ENCODE data around the gene DNAH5. TPM values are rescaled to one million over a fixed set of nuclear protein-coding genes. Genes with fewer than 3 reads are reported as not detected.

Gene DNAH5
- polyA plus RNA-seq, 1 donor (not counting 4 experiments of a cell fraction or from before 2014, with no cell fraction given), result 0.73 TPM

GRCh38 chr5:13939638-13940037 is 4.8 kb downstream of the DNAH5 start:
- Histone ChIP-seq H2AFZ (ENCODE audit: control insufficient read depth, low read length) (no peak overlapping the region), H3K9me1 (ENCODE audit: control insufficient read depth, extremely low read depth, insufficient read depth, low read length) (no peaks in the 10 kb centered on the region), H3K79me2 (ENCODE audit: control insufficient read depth, insufficient read depth, low read length) (no peaks in the 10 kb centered on the region), H3K4me2 (ENCODE audit: control insufficient read depth, extremely low read depth, insufficient read depth, low read depth, low read length) (no peak overlapping the region), H3K4me3 (ENCODE audit: control insufficient read depth in 2 of 3, extremely low read depth in 1 of 3, insufficient read depth in 2 of 3, low read depth in 1 of 3, low read length in 3 of 3) (no peak overlapping the region), H4K20me1 (ENCODE audit: control insufficient read depth, extremely low read depth, insufficient read depth, low read length) (no peaks in the 10 kb centered on the region), H3K36me3 (ENCODE audit: control insufficient read depth in 2 of 2, extremely low read depth in 1 of 2, insufficient read depth in 2 of 2, low read length in 2 of 2) (no peaks in the 10 kb centered on the region), H3K9me3 (ENCODE audit: control insufficient read depth, low read depth, low read length) (no peaks in the 10 kb centered on the region), H3K9ac (ENCODE audit: control insufficient read depth, extremely low read depth, insufficient read depth, low read length) (no peak overlapping the region), H3K27ac (ENCODE audit: control insufficient read depth, insufficient read depth, low read length) (no peak overlapping the region), H3K27me3 (ENCODE audit: control insufficient read depth, extremely low read depth, insufficient read depth, low read length) (no peaks in the 10 kb centered on the region), H3K4me1 (ENCODE audit: control insufficient read depth, extremely low read depth, insufficient read depth, low read length) (peaks cover 5% of the 10 kb centered on the region)
- dilution Hi-C loops (cut with MboI; ENCODE audit: extremely low pct_ligation_motif_present, low sequenced_read_pairs), result no loop called here
- DNase-seq (ENCODE audit: low read depth, low spot score) (no peak), FAIRE-seq (no peak)
- TF ChIP-seq EZH2 (IDR thresholded peaks at IDR 0.05; ENCODE audit: low read length) (no peak), CTCF (optimal IDR thresholded peaks at IDR 0.05 in 1 of 3, IDR thresholded peaks at IDR 0.05 in 1 of 3, conservative IDR thresholded peaks at IDR 0.05 in 1 of 3; ENCODE audit: extremely low read depth in 1 of 3, insufficient read depth in 2 of 3, low read length in 3 of 3) (no peak)

- no peaks in the 10 kb centered on the region for H3K36me3 ChIP-seq (ENCODE audit: control insufficient read depth in 2 of 2, extremely low read depth in 1 of 2, insufficient read depth in 2 of 2, low read length in 2 of 2)
- H3K4me1 ChIP-seq (ENCODE audit: control insufficient read depth, extremely low read depth, insufficient read depth, low read length), result peaks cover 29% of the 10 kb centered on the region
- no peaks in the 10 kb centered on the region for H3K9me3 ChIP-seq (ENCODE audit: control insufficient read depth, low read depth, low read length)
- no peaks in the 10 kb centered on the region for H3K27me3 ChIP-seq (ENCODE audit: control insufficient read depth, extremely low read depth, insufficient read depth, low read length)
- H3K27ac ChIP-seq (ENCODE audit: control insufficient read depth, insufficient read depth, low read length), result no peak overlapping the region
- DNase-seq (ENCODE audit: low read depth, low spot score), result no peak
- dilution Hi-C loops (cut with MboI; ENCODE audit: extremely low pct_ligation_motif_present, low sequenced_read_pairs), result no loop called here
- FAIRE-seq, result no peak
- no peak overlapping the region for H3K9ac ChIP-seq (ENCODE audit: control insufficient read depth, extremely low read depth, insufficient read depth, low read length)
- H3K79me2 ChIP-seq (ENCODE audit: control insufficient read depth, insufficient read depth, low read length), result no peaks in the 10 kb centered on the region
- no peak overlapping the region for H3K4me2 ChIP-seq (ENCODE audit: control insufficient read depth, extremely low read depth, insufficient read depth, low read depth, low read length)
- no peaks in the 10 kb centered on the region for H4K20me1 ChIP-seq (ENCODE audit: control insufficient read depth, extremely low read depth, insufficient read depth, low read length)
- H2AFZ ChIP-seq (ENCODE audit: control insufficient read depth, low read length), result no peak overlapping the region
- TF ChIP-seq CTCF (optimal IDR thresholded peaks at IDR 0.05 in 1 of 3, IDR thresholded peaks at IDR 0.05 in 1 of 3, conservative IDR thresholded peaks at IDR 0.05 in 1 of 3; ENCODE audit: extremely low read depth in 1 of 3, insufficient read depth in 2 of 3, low read length in 3 of 3) (no peak), EZH2 (IDR thresholded peaks at IDR 0.05; ENCODE audit: low read length) (no peak)
- H3K4me3 ChIP-seq (ENCODE audit: control insufficient read depth in 2 of 3, extremely low read depth in 1 of 3, insufficient read depth in 2 of 3, low read depth in 1 of 3, low read length in 3 of 3), result no peak overlapping the region
- H3K9me1 ChIP-seq (ENCODE audit: control insufficient read depth, extremely low read depth, insufficient read depth, low read length), result peaks cover 2% of the 10 kb centered on the region
Measured at GRCh38 chr5:13934921-13935320, 9.6 kb downstream of the DNAH5 start.
